GM12873 (cell line): Measurements from ENCODE around the gene CYB5R3.

Experiments used
- TF ChIP-seq, protein P1 (sequence below): IDR thresholded peaks from 2 replicates; pipeline ENCODE4 v1.5.1; 2012; ENCODE audit warnings: low read depth, mild to moderate bottlenecking, moderate library complexity, low read length, control low read depth; ENCODE audit not compliant: insufficient read depth; ENCODE audit errors: missing control alignments

Gene CYB5R3

DNA sequence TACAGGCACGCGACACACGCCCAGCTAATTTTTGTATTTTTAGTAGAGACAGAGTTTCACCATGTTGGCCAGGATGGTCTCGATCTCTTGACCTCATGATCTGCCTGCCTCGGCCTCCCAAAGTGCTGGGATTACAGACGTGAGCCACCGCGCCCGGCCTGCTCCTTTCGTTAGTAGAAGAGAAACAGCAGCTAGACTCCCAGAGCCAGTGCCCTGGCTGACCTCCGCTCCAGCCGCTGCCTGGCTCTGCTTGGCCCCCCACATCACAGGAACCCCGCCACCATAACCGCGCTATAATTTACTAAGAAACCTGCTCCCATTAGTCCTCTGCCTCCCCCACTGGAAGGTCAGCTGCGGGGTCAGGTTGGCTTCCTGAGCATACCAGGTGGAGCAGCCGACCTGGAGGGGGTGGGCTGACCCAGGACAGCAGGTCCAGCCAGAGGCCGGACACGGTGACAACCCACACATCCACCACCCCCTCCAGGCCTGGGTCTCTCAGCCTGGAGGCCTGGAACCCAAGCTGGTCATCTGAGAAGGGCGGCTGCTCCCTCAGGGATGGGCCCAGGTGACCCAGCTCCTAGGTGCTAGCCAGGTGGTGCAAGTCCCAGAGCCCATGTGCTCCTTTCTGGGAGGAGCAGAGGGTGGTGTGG, 27.0 kb downstream of the CYB5R3 start:
- TF ChIP-seq, protein P1, sequence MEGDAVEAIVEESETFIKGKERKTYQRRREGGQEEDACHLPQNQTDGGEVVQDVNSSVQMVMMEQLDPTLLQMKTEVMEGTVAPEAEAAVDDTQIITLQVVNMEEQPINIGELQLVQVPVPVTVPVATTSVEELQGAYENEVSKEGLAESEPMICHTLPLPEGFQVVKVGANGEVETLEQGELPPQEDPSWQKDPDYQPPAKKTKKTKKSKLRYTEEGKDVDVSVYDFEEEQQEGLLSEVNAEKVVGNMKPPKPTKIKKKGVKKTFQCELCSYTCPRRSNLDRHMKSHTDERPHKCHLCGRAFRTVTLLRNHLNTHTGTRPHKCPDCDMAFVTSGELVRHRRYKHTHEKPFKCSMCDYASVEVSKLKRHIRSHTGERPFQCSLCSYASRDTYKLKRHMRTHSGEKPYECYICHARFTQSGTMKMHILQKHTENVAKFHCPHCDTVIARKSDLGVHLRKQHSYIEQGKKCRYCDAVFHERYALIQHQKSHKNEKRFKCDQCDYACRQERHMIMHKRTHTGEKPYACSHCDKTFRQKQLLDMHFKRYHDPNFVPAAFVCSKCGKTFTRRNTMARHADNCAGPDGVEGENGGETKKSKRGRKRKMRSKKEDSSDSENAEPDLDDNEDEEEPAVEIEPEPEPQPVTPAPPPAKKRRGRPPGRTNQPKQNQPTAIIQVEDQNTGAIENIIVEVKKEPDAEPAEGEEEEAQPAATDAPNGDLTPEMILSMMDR: no peak

DNA sequence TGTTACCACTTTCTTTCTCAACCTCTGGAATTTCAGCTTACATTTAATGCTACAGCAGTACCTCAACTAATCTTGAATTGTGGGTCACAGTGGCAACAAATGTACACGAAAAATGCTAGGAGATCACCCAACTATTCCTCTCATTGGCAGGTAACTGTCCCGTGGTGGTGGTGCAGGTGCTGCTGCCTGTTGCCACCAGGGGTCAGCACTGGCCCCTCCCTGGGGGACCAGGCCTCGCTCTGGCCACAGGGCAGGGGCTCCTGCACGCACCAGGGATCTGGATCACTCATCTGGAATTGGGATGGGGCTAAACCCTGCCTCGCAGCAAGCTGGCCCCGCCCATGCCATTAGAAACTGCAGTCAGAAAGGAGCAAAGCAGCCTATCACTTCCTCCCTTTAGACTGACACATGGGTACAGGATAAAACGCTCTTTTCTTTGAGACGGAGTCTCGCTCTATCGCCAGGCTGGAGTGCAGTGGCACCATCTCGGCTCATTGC, 27.6 kb downstream of the CYB5R3 start:
- TF ChIP-seq, protein P1: peak; percentile 96

DNA sequence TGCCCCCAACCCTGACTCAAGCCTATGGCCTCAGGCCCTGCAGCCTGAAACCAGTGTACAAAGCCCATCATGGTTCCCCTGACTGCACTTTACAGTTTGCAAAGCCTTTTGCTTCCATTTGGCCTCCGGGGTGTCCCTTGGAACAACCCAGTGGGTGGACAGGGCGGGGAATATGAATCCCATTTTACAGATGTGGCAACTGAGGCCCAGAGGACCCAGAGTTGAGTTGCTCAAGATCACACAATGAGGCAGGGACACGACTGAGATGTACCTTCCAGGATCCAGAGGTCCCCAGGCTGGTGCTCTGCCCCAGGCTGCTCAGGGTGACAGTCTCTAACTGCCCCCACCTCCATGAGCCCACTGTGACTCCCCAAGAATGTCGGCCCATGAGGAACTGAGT, 29.1 kb downstream of the CYB5R3 start:
- TF ChIP-seq, protein P1: no peak

DNA sequence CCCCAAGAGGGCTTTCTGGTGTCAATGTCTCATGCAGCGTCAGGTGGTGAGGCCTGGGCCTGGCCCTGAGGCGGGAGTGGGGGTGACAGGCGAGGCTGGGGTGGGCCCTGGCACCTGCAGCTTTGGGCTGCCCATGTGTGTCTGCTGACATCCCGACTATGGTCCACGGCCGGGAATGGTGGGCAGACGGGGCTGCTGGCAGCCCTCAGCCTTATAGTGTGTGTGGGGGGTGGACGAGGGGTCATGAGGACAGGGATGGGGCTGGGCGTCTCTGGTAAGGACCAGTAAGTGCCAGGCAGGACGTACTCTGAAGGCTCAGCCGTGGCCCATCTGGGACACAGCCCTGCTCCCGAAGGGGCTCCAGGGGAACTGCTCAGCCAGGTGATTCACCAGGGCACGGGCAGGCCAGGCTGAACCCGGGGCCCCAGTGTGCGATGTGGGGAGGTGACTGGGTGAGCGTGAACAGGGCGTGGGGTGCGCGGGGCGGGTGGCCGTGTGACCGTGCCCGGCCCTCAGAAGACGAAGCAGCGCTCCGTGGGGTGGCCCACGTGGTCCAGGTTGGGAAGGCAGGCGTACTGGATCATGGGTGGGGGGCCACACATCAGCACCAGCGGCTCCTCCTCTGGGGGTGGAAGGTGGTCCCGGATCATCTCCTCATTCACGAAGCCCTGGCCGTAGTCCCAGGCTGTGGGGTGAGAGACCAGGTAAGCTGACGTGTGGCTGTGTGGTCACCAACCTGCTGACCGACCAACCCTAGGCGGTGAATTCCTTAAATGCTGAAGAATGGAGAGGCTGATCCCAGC, 29.7 kb downstream of the CYB5R3 start:
- TF ChIP-seq, protein P1: no peak

DNA sequence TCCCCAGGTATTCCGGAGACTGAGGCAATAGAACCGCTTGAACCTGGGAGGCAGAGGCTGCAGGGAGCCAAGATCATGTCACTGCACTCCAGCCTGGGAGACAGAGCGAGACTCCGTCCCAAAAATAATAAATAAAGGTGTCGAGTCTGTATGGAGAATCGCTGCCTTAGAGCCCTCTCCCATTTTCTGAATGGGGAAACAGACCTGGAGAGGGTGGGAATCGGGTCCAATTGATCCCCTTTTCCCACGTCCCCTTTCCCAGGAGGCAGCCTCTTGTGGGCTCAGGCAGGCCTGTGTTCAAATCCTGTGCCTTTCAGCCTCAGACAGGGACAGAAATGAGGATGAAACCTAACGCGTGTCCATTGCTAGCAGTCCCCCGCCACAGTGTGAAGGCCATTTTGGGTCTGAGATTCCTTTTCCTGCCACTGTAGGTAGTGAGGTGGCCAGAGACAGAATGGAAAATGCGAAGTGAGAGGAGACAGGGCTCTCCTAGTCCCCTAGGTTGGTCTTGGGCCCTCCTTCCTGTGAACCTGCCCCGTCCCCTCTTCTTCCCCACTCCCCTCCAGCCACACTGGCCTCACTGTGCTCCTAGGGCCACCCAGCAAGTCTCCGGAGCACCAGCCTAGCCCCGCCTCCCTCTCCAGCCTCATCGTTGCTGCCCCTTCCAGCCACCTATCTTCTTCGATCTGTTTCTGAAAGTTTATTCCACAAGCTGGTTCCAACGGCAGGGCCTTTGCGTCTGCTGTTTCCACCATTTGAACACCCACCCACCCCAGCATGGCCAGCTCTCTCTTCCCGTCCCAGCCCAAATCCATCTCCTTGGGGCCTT, 31.8 kb downstream of the CYB5R3 start:
- TF ChIP-seq, protein P1: no peak

DNA sequence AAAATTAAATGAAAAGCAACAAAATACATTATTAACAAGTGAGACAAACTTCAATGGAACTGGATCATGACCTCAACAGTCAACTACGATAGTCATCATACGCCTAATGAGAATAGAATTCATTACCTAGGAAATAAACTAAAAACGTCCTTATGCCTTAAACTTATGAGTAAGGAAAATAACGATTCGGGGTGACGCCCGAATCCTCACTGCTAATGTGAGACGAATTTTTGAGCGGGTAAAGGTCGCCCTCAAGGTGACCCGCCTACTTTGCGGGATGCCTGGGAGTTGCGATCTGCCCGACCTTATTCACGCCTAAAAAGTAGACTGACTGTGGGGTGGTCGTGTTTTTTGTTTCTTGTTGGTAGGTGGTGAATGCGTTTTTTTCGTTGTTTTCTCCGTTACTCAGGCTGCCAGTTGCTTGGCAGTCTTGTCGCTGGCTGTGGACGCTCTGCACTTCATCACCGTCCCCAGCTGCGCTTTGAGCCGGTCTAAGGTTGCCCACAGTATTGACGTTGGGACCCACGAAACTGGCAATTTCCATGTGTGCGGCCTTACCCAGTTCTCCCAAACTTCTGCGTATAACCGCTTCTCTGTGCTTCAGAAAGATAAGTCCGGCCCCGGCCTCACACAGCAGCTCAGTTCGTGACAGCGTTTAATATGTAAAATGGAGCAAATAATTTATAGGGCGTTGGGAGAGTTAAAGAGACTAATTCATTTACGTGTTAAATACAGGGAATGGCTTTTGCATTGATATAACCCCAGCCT, 33.9 kb downstream of the CYB5R3 start:
- TF ChIP-seq, protein P1: no peak
